Activated CD8-positive, alpha-beta T cell treated with anti-CD3 and anti-CD28 coated beads, Interleukin-2, amount 10 ng/mL, durations not matched to agents 7 days and 5 days (primary cell): ENCODE data around the gene MAD1L1. TPM values are rescaled to one million over a fixed set of nuclear protein-coding genes. Genes with fewer than 3 reads are reported as not detected.

Experiments used
- ATAC-seq: fragments of 150-1000 bp; cut with Tn5 transposase; one replicate; pipeline ENCODE4 v1.10.0; 2021; ENCODE audit warnings: moderate library complexity
- CTCF ChIA-PET: fragments of 350-600 bp; sonication (Branson Sonifier 250); formaldehyde crosslinking; loops from one replicate; lab custom pipeline; 2021; ENCODE audit warnings: antibody characterized with exemption; lab: Charles Lee
- POLR2A ChIA-PET: fragments of 350-600 bp; sonication (Branson Sonifier 250); formaldehyde crosslinking; loops from one replicate; lab custom pipeline; 2021; ENCODE audit warnings: antibody characterized with exemption; lab: Charles Lee
- DNase-seq: peaks from one replicate; pipeline ENCODE4 v3.0.0-alpha.2; 2020
- H3K27ac Mint-ChIP-seq: one replicate; pipeline ENCODE4 v1.8.0; 2021; ENCODE audit warnings: mild to moderate bottlenecking, mixed read lengths
- H3K27me3 Mint-ChIP-seq: one replicate; pipeline ENCODE4 v1.8.0; 2021; ENCODE audit warnings: low read depth, mixed read lengths
- H3K36me3 Mint-ChIP-seq: one replicate; pipeline ENCODE4 v1.8.0; 2021; ENCODE audit warnings: low read depth, mixed read lengths
- H3K4me1 Mint-ChIP-seq: one replicate; pipeline ENCODE4 v1.8.0; 2021; ENCODE audit warnings: low read depth, mixed read lengths
- H3K4me3 Mint-ChIP-seq: one replicate; pipeline ENCODE4 v1.8.0; 2021; ENCODE audit warnings: mild to moderate bottlenecking, mixed read lengths
- H3K9me3 Mint-ChIP-seq: one replicate; pipeline ENCODE4 v1.8.0; 2022; ENCODE audit warnings: mixed read lengths; ENCODE audit not compliant: insufficient read depth
- total RNA-seq, 2 experiments: library from RNA; stranded (reverse); gene quantifications; one replicate each; pipeline ENCODE4 v1.2.3, GENCODE V29; 2021

Gene MAD1L1
- total RNA-seq, 2 experiments from 2014 or later: 79.8 to 82.7 TPM

DNA sequence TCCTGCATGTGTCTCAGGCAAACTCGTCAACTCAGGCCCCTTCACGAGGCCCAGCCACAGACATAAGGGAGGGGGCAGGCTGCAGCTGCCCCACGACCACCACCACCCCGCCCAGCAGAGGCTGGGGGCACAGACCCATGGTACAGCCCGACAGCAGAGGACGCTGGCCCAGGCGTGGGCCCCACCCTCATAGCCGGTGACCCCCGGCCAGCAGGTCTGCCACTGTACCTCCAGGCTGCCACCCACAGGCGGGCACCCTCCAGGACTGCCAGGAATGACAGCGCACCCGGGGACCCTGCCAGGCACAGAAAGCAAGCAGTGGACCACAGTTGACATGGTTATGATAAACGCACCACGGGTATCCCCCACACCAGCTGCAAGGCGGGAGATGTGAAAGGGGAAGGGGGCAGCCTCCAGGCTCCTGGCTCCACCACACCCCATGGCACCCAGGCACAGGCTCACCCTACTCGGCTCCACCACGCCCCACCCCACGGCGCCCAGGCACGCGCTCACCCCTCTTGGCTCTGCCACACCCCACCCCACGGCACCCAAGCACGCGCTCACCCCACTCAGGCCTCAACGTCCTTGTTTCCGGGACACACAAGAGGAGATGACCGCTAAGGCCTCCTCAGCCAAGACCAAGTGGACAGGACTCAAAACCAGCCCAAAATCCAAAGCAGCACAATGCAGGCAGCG is 135.9 kb downstream of the MAD1L1 start:
- Mint-ChIP-seq H3K36me3 (peaks cover 11% of the 10 kb centered on the region), H3K27me3 (no peaks in the 10 kb centered on the region), H3K4me3 (no peak overlapping the region), H3K9me3 (no peaks in the 10 kb centered on the region), H3K4me1 (peaks cover 42% of the 10 kb centered on the region), H3K27ac (no peak overlapping the region)
- DNase-seq (no peak), ATAC-seq (no peak)
- CTCF ChIA-PET: no interaction called here
- POLR2A ChIA-PET: interaction anchor here (0.6 kb wide), 1 partner anchor 145 kb away, joined by 3 read pairs; the partner anchor contains the start of genes MRM2 and NUDT1

- DNase-seq (no peak), ATAC-seq (no peak)
- POLR2A ChIA-PET: no interaction called here
- no peak overlapping the region for H3K4me3 Mint-ChIP-seq
- no peaks in the 10 kb centered on the region for H3K27me3 Mint-ChIP-seq
- H3K36me3 Mint-ChIP-seq: peaks cover 10% of the 10 kb centered on the region
- CTCF ChIA-PET: no interaction called here
- H3K4me1 Mint-ChIP-seq: peaks cover 41% of the 10 kb centered on the region
- no peak overlapping the region for H3K27ac Mint-ChIP-seq
- H3K9me3 Mint-ChIP-seq: no peaks in the 10 kb centered on the region
Measured at GRCh38 chr7:2095436-2095835, 137.3 kb downstream of the MAD1L1 start.

DNA sequence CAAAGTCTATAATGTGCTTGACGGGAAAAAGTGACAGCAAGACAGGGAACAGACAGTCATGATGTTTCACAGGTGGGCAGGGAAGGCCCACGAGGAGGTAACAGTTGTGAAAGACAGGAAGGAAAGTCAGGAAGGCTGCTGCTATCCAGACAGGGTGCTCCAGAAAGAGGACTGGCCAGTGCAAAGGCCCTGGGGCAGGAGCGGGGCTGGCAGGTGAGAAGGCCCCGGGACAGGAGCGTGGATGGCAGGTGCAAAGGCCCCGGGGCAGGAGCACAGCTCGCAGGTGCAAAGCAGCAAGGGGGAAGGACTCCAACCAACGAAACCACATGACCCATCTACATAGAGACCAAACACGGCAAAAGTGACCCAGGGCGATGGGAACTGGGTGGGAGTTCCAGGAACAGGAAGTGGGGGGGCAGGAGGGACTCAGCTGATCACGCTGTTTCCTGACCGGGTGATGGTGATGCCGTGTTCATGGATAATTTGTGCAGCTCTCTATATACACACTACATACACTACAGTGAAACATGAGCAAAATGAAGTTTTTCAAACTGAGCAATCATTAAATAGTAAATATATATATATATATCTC is 138.2 kb downstream of the MAD1L1 start:
- Mint-ChIP-seq H3K27me3 (no peaks in the 10 kb centered on the region), H3K4me3 (no peak overlapping the region), H3K36me3 (peaks cover 7% of the 10 kb centered on the region), H3K27ac (no peak overlapping the region), H3K4me1 (peaks cover 33% of the 10 kb centered on the region), H3K9me3 (no peaks in the 10 kb centered on the region)
- DNase-seq: no peak
- ChIA-PET POLR2A (interaction anchor here (0.7 kb wide), 1 partner anchor 1020 kb away, joined by 3 read pairs; no protein-coding TSS in a partner anchor), CTCF (no interaction called here)
- ATAC-seq: no peak

- Mint-ChIP-seq H3K27me3 (no peaks in the 10 kb centered on the region), H3K36me3 (peaks cover 7% of the 10 kb centered on the region), H3K27ac (no peak overlapping the region), H3K4me3 (no peak overlapping the region), H3K4me1 (peaks cover 26% of the 10 kb centered on the region), H3K9me3 (no peaks in the 10 kb centered on the region)
- ATAC-seq: no peak
- ChIA-PET POLR2A (no interaction called here), CTCF (no interaction called here)
- no peak for DNase-seq
Measured at GRCh38 chr7:2093843-2094220, 138.9 kb downstream of the MAD1L1 start.

GRCh38 chr7:2093215-2093842 is 139.4 kb downstream of the MAD1L1 start:
- POLR2A ChIA-PET: no interaction called here
- peaks cover 22% of the 10 kb centered on the region for H3K4me1 Mint-ChIP-seq
- no peaks in the 10 kb centered on the region for H3K27me3 Mint-ChIP-seq
- ATAC-seq (no peak), DNase-seq (no peak)
- H3K9me3 Mint-ChIP-seq: no peaks in the 10 kb centered on the region
- no peak overlapping the region for H3K27ac Mint-ChIP-seq
- peaks cover 7% of the 10 kb centered on the region for H3K36me3 Mint-ChIP-seq
- CTCF ChIA-PET: no interaction called here
- no peak overlapping the region for H3K4me3 Mint-ChIP-seq

DNA sequence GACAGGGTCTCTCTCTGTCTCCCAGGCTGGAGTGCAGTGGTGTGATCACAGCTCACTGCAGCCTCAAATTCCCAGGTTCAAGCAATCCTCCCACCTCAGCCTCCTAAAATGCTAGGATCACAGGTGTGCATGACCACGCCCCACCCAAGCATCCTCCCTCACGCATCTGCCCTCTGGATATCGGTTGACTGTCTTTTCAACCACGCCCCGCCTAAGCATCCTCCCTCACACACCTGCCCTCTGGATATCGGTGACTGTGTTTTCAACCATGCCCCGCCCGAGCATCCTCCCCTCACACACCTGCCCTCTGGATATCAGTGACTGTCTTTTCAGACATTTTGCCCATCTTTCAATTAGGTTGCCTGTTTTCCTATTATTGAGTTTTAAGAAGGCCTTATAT is 140.5 kb downstream of the MAD1L1 start:
- H3K36me3 Mint-ChIP-seq: peaks cover 7% of the 10 kb centered on the region
- POLR2A ChIA-PET: no interaction called here
- H3K27ac Mint-ChIP-seq: no peak overlapping the region

DNA sequence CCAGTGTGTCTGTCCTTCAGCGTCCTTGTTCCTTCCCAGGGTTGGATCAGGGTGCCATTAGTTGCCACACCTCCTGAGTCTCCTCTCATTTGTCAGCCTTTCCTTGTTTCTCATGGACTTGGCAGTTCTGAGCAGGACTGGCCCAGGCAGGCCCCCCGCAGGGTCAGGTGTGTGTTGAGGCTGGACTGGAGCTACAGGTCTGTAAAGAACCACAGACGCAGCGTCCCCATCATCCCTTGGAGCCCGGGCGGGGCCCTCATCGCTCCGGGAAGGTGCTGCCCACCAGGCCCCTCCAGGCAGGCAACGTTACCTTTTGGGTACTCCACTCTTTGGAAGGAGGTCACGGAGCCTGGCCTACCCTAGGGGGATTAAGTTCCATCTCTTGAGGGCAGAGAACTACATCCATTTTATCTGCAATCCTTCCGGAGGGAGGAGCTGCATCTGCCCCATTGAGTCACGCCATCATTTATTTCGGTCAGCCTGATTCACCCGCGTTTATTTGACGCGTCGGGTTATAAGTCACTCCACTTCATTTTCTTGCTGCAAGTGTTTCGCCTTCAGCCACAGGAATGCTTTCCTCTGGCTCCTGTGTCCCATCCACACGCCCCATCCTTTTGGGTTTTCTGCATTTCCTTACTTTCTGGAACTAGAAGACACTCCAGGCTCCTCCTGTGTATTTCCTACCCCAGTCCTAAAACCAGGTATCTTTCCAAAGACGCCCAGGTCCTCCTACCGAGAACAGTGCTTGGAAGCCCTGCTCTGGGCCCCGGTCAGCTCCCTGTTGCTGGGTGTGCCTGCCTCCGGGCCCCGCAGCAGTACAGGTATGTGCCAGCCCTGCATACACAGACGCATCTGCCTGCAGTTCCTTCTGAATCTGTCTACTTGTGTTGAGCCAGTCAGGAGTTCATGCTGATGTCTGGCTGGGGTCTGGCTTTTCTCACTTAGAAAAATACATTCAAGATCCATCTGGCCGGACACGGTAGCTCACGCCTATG is 141.9 kb downstream of the MAD1L1 start:
- Mint-ChIP-seq H3K9me3 (no peaks in the 10 kb centered on the region), H3K36me3 (peaks cover 7% of the 10 kb centered on the region), H3K27ac (no peak overlapping the region), H3K4me1 (peaks cover 26% of the 10 kb centered on the region), H3K27me3 (no peaks in the 10 kb centered on the region), H3K4me3 (no peak overlapping the region)
- DNase-seq (no peak), ATAC-seq (no peak)
- POLR2A ChIA-PET: no interaction called here
- CTCF ChIA-PET: no interaction called here

More for the DNA sequence above, 140.5 kb downstream of the MAD1L1 start:
- ATAC-seq: no peak
- no peak for DNase-seq
- H3K9me3 Mint-ChIP-seq: no peaks in the 10 kb centered on the region
- no peak overlapping the region for H3K4me3 Mint-ChIP-seq
- CTCF ChIA-PET: no interaction called here
- no peaks in the 10 kb centered on the region for H3K27me3 Mint-ChIP-seq
- peaks cover 26% of the 10 kb centered on the region for H3K4me1 Mint-ChIP-seq

DNA sequence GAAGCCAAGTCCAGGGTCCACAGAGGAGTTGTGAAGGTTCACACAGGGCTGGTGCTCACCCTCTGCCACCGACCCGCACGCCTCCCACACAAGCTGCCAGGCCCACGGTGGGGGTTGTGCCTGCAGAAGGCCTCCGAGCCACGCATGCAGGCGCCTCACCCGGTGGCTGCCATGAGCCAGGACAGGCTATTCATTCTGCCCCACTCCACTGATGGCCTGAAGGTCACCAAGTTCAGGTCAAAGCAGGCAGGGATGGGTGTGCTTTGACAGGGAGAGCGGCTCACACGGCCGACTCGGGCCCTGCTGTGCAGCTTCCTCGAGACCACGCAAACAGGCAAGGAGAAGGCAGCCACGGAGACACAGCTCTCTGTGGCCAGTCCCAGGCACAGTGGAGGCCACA is 143.9 kb downstream of the MAD1L1 start:
- CTCF ChIA-PET: no interaction called here

GRCh38 chr7:2087744-2088143 is 145.0 kb downstream of the MAD1L1 start:
- ChIA-PET CTCF (interaction anchor here (2.2 kb wide), 1 partner anchor 12 kb away, joined by 7 read pairs; no protein-coding TSS in a partner anchor), POLR2A (no interaction called here)
- Mint-ChIP-seq H3K9me3 (no peaks in the 10 kb centered on the region), H3K27me3 (peaks cover 4% of the 10 kb centered on the region), H3K4me1 (peaks cover 34% of the 10 kb centered on the region), H3K4me3 (no peak overlapping the region), H3K36me3 (peaks cover 4% of the 10 kb centered on the region), H3K27ac (no peak overlapping the region)
- no peak for ATAC-seq
- DNase-seq: no peak

More for the DNA sequence above, 143.9 kb downstream of the MAD1L1 start:
- H3K9me3 Mint-ChIP-seq: no peaks in the 10 kb centered on the region
- no peak overlapping the region for H3K27ac Mint-ChIP-seq
- peaks cover 4% of the 10 kb centered on the region for H3K27me3 Mint-ChIP-seq
- peaks cover 32% of the 10 kb centered on the region for H3K4me1 Mint-ChIP-seq
- H3K36me3 Mint-ChIP-seq: peaks cover 4% of the 10 kb centered on the region
- DNase-seq (no peak), ATAC-seq (no peak)
- POLR2A ChIA-PET: no interaction called here
- H3K4me3 Mint-ChIP-seq: no peak overlapping the region

GRCh38 chr7:2086229-2086628 is 146.5 kb downstream of the MAD1L1 start:
- Mint-ChIP-seq H3K36me3 (peaks cover 4% of the 10 kb centered on the region), H3K27ac (no peak overlapping the region), H3K4me3 (no peak overlapping the region), H3K4me1 (peaks cover 34% of the 10 kb centered on the region), H3K9me3 (no peaks in the 10 kb centered on the region), H3K27me3 (peaks cover 4% of the 10 kb centered on the region)
- ATAC-seq (no peak), DNase-seq (no peak)
- POLR2A ChIA-PET: no interaction called here
- CTCF ChIA-PET: interaction anchor here (0.9 to 2.2 kb wide), 2 partner anchors 14 to 33 kb away, joined by 3 to 7 read pairs; no protein-coding TSS in a partner anchor

GRCh38 chr7:2085804-2086203 is 146.9 kb downstream of the MAD1L1 start:
- peaks cover 4% of the 10 kb centered on the region for H3K27me3 Mint-ChIP-seq
- CTCF ChIA-PET: interaction anchor here (0.9 to 2.2 kb wide), 2 partner anchors 14 to 34 kb away, joined by 3 to 7 read pairs; no protein-coding TSS in a partner anchor

More at GRCh38 chr7:2085804-2086203, 146.9 kb downstream of the MAD1L1 start:
- H3K36me3 Mint-ChIP-seq: peaks cover 4% of the 10 kb centered on the region
- H3K4me3 Mint-ChIP-seq: no peak overlapping the region
- no peak for ATAC-seq
- DNase-seq: no peak
- H3K4me1 Mint-ChIP-seq: peaks cover 34% of the 10 kb centered on the region
- H3K27ac Mint-ChIP-seq: no peak overlapping the region
- POLR2A ChIA-PET: no interaction called here
- H3K9me3 Mint-ChIP-seq: no peaks in the 10 kb centered on the region
